K562 (cell line): Measurements from ENCODE around the gene HCST. TPM values are rescaled to one million over a fixed set of nuclear protein-coding genes. Genes with fewer than 3 reads are reported as not detected.

Source experiments
- ATAC-seq: fragments of 200-7000 bp; cut with Tn5 transposase; 3 replicates; pipeline ENCODE4 v1.9.1; 2020; ENCODE audit warnings: moderate library complexity
- BruUV-seq: library from RNA; stranded (reverse); fragments of 400-500 nt; replicated peaks from 2 replicates; lab custom pipeline; 2021; lab: Mats Ljungman, UMichigan
- CTCF ChIA-PET: fragments of 300-600 bp; formaldehyde crosslinking; extraction: SDS; loops from one replicate; lab custom pipeline; 2021; ENCODE audit warnings: low intra/inter-chr PET ratio; lab: Yijun Ruan, JAX
- POLR2A ChIA-PET: fragments of 300-600, 350-650 bp; sonication (Branson Sonifier 250); formaldehyde crosslinking; extraction: SDS; loops from one replicate; lab custom pipeline; 2021; ENCODE audit warnings: antibody characterized with exemption, inconsistent platforms; lab: Yijun Ruan, JAX
- DNase-seq, 4 experiments: peaks; one replicate each; pipeline versions ENCODE4 v3.0.0 to v3.0.0-alpha.2; 2011 to 2018; ENCODE audit warnings: low spot score in 3 of 4, mixed read lengths in 3 of 4; ENCODE audit errors: extremely low read depth in 1 of 4
- FAIRE-seq: peaks from 2 replicates; lab custom pipeline; 2011; peaks lifted over from hg19 to GRCh38; lab: Jason Lieb, UNC
- H2AFZ ChIP-seq: 2 replicates; pipeline ENCODE4 v1.6.0; 2011; ENCODE audit warnings: low read depth, low read length, control low read depth, inconsistent platforms
- H3K27ac ChIP-seq: fragments of 200-600 bp; 3 replicates; pipeline ENCODE4 v1.8.0; 2011; ENCODE audit warnings: low read depth, mild to moderate bottlenecking, control low read depth, inconsistent platforms, low read length, moderate library complexity, mixed read lengths; ENCODE audit errors: extremely low read depth
- H3K27me3 ChIP-seq, 2 experiments: fragments of 300-600 bp in 1 of 2; 2 replicates in 1 of 2; 3 replicates in 1 of 2; pipeline versions ENCODE4 v1.6.0 to v1.8.0; 2011; ENCODE audit warnings: inconsistent platforms in 2 of 2, low read length in 2 of 2, mild to moderate bottlenecking in 1 of 2, mixed read lengths in 1 of 2, moderate library complexity in 1 of 2; ENCODE audit not compliant: control insufficient read depth in 2 of 2, insufficient read depth in 2 of 2
- H3K36me3 ChIP-seq: fragments of 300-600 bp; 3 replicates; pipeline ENCODE4 v1.8.0; 2011; ENCODE audit warnings: mild to moderate bottlenecking, low read length, inconsistent platforms; ENCODE audit not compliant: control insufficient read depth, insufficient read depth
- H3K4me1 ChIP-seq, 2 experiments: fragments of 200-600 bp in 1 of 2; replicated peaks in 1 of 2; 2 replicates in 1 of 2; 3 replicates in 1 of 2; pipeline versions ENCODE4 v1.5.1 to v1.8.0; 2011; ENCODE audit warnings: inconsistent platforms in 2 of 2, low read length in 2 of 2, mild to moderate bottlenecking in 1 of 2, mixed read lengths in 1 of 2, moderate library complexity in 1 of 2; ENCODE audit not compliant: control insufficient read depth in 2 of 2, insufficient read depth in 2 of 2
- H3K4me2 ChIP-seq: 2 replicates; pipeline ENCODE4 v1.6.1; 2011; ENCODE audit warnings: low read length, control low read depth, inconsistent platforms, mixed read lengths; ENCODE audit not compliant: insufficient read depth
- H3K4me3 ChIP-seq: fragments of 200-600 bp; sonication (generic), shearing (Covaris generic); 2 replicates; pipeline ENCODE4 v1.5.1; 2016; ENCODE audit warnings: control low read depth, inconsistent platforms
- H3K79me2 ChIP-seq: fragments of 200-600 bp; 3 replicates; pipeline ENCODE4 v1.8.0; 2011; ENCODE audit warnings: low read length, inconsistent platforms; ENCODE audit not compliant: control insufficient read depth, insufficient read depth
- H3K9ac ChIP-seq, 2 experiments: 2 replicates each; pipeline versions ENCODE4 v1.6.0 to v1.6.1; 2011; ENCODE audit warnings: low read depth in 2 of 2, low read length in 2 of 2, control low read depth in 1 of 2, inconsistent platforms in 1 of 2, mild to moderate bottlenecking in 1 of 2, mixed read lengths in 1 of 2; ENCODE audit not compliant: insufficient read depth in 1 of 2
- H3K9me1 ChIP-seq: one replicate; pipeline ENCODE4 v1.6.0; 2011; ENCODE audit warnings: inconsistent platforms, mild to moderate bottlenecking, low read length, moderate library complexity; ENCODE audit not compliant: control insufficient read depth, insufficient read depth
- H3K9me3 ChIP-seq: replicated peaks from 2 replicates; pipeline ENCODE4 v1.5.1; 2011; ENCODE audit warnings: low read depth, low read length, inconsistent platforms; ENCODE audit not compliant: control insufficient read depth, insufficient read depth
- H4K20me1 ChIP-seq: replicated peaks from 2 replicates; pipeline ENCODE4 v1.6.1; 2011; ENCODE audit warnings: low read length, inconsistent platforms, mixed read lengths; ENCODE audit not compliant: control insufficient read depth, insufficient read depth
- E2F3 ChIP-seq: fragments of 250-450 bp; sonication (Bioruptor Pico); IDR thresholded peaks from 2 replicates; pipeline ENCODE4 v1.4.0; 2020; ENCODE audit warnings: mild to moderate bottlenecking
- FOXK1 ChIP-seq: sonication (generic); formaldehyde crosslinking; IDR thresholded peaks from 2 replicates; pipeline ENCODE4 v1.8.0; 2022; ENCODE audit warnings: missing genetic modification reagents, mild to moderate bottlenecking, borderline replicate concordance
- GMEB1 ChIP-seq: fragments of 250-450 bp; sonication (Bioruptor Pico); IDR thresholded peaks from 2 replicates; pipeline ENCODE4 v1.4.0; 2020; ENCODE audit warnings: mild to moderate bottlenecking
- NR2C2 ChIP-seq, 2 experiments: fragments of 200-800 bp in 1 of 2; sonication (Bioruptor generic) in 1 of 2; sonication (generic) in 1 of 2; formaldehyde crosslinking in 1 of 2; IDR thresholded peaks; 2 replicates each; pipeline versions ENCODE4 v1.6.1 to v1.8.0; 2016 to 2022; ENCODE audit warnings: mild to moderate bottlenecking in 1 of 2, missing compliant biosample characterization in 1 of 2, missing genetic modification characterization in 1 of 2, missing genetic modification reagents in 1 of 2
- PHF20 ChIP-seq: fragments of 450-650 bp; IDR thresholded peaks from 2 replicates; pipeline ENCODE4 v1.6.1; 2018; ENCODE audit not compliant: partially characterized antibody
- POLR2A ChIP-seq: fragments of 450-650 bp; conservative IDR thresholded peaks from 2 replicates; pipeline ENCODE4 v1.6.1; 2016
- SRSF1 ChIP-seq: fragments of 200-400 bp; formaldehyde crosslinking; IDR thresholded peaks from 2 replicates; pipeline ENCODE4 v1.6.1; 2017; ENCODE audit warnings: mild to moderate bottlenecking, low read depth, low read length, moderate library complexity
- ZBTB8A ChIP-seq: fragments of 450-650 bp; IDR thresholded peaks from 2 replicates; pipeline ENCODE4 v1.6.1; 2018; ENCODE audit warnings: mild to moderate bottlenecking, moderate library complexity; ENCODE audit not compliant: partially characterized antibody
- WGBS: fragments of 100-300 bp; shearing (Covaris generic); methylation state at CpG from one replicate; pipeline ENCODE4 v1.1.6; 2016; ENCODE audit warnings: low coverage, mixed read lengths; ENCODE audit not compliant: insufficient coverage; ENCODE audit errors: missing lambda C conversion rate; 5-methylcytosine and 5-hydroxymethylcytosine counted together
- in situ Hi-C: fragments of 300-500 bp; cut with MboI; formaldehyde crosslinking; loops from 4 replicates; pipeline ENCODE4 v1.15.0; 2018; ENCODE audit warnings: inconsistent platforms, mixed read lengths
- intact Hi-C: fragments of 100-400 bp; cut with micrococcal nuclease; formaldehyde crosslinking; loops from 2 replicates; pipeline ENCODE4 v1.14.2; 2022
- polyA plus RNA-seq, 8 experiments: library from polyadenylated mRNA; depleted of rRNA in 4 of 8; stranded (reverse) in 5 of 8; unstranded in 3 of 8; fragments of >200 nt; fragmentation: Nextera tagmentation in 2 of 8; fragmentation: Illumina TruSeq in 1 of 8; extraction: Ambion mirVana in 2 of 8; extraction: Trizol in 1 of 8; gene quantifications; 2 replicates each; pipeline versions ENCODE4 v1.2.1 to v1.2.3, GENCODE V29; 2011 to 2014; ENCODE audit warnings: inconsistent platforms in 1 of 8, missing spikeins in 1 of 8
- total RNA-seq, 7 experiments: library from RNA; depleted of rRNA in 6 of 7; stranded (reverse); fragments of >200 nt in 6 of 7; fragmentation: Illumina TruSeq in 2 of 7; extraction: Trizol in 2 of 7; gene quantifications; 2 replicates each; pipeline versions ENCODE4 v1.2.1 to v1.2.3, GENCODE V29; 2011 to 2021; ENCODE audit warnings: low replicate concordance in 1 of 7
- TF ChIP-seq, protein P1 (sequence below), 2 experiments: IDR thresholded peaks in 1 of 2; conservative IDR thresholded peaks in 1 of 2; 2 replicates each; pipeline ENCODE4 v1.6.1; 2016; ENCODE audit warnings: low read depth in 2 of 2, mild to moderate bottlenecking in 1 of 2, missing compliant biosample characterization in 1 of 2, missing genetic modification characterization in 1 of 2, moderate library complexity in 1 of 2

Gene HCST
- total and polyA plus RNA-seq, 9 of the 15 experiments (the other 6 are each of a cell fraction or from before 2014, with no cell fraction given) = 0.29 to 1.9 (median 0.95) TPM; not detected in 2

DNA sequence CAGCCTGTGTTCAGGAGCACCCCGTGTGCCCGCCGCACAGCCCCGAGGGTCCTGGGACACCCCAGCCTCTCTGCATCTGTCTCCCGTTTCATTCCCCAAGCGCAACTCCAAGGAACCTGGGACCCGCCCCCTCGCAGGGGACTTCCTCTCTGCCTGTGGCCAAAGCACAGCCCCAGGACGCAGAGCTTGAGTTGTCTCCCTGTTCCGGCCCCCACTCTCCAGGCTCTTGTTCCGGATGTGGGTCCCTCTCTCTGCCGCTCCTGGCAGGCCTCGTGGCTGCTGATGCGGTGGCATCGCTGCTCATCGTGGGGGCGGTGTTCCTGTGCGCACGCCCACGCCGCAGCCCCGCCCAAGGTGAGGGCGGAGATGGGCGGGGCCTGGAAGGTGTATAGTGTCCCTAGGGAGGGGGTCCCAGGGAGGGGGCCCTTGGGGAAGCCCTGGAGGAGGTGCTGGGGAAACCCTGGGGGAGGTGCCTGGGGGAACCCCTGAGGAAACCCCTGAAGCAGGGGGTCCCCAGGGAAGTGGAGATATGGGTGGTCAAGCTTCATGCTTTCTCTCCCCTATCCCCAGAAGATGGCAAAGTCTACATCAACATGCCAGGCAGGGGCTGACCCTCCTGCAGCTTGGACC lies 1.3 kb downstream of the HCST start:
- H3K9me3 ChIP-seq = no peaks in the 10 kb centered on the region
- ATAC-seq (peak; percentile 68), DNase-seq (peak; percentile 80 to 88 (median 86)), FAIRE-seq (peak; percentile 64)
- no TSS peak for BruUV-seq
- intact Hi-C loops = no loop called here
- H3K27ac ChIP-seq = peak overlapping the region; percentile 9; the same call in 1 of the 3 replicates
- H4K20me1 ChIP-seq = no peaks in the 10 kb centered on the region
- H3K9ac ChIP-seq = peak overlapping the region; percentile 21 to 61; a peak in 3 of 4 replicates
- peaks cover 32 to 50% of the 10 kb centered on the region in 2 experiments for H3K4me1 ChIP-seq
- POLR2A ChIA-PET = interaction anchor here (0.7 kb wide), 2 partner anchors 13 to 554 kb away, joined by 3 read pairs; no protein-coding TSS in a partner anchor
- in situ Hi-C loops = no loop called here
- H3K27me3 ChIP-seq = no peaks in the 10 kb centered on the region
- H2AFZ ChIP-seq = peak overlapping the region; percentile 81
- peaks cover 16% of the 10 kb centered on the region; the same call in 2 of the 3 replicates for H3K79me2 ChIP-seq
- WGBS = 1% methylated on average over 20 of the region's 24 CpGs
- no peaks in the 10 kb centered on the region for H3K9me1 ChIP-seq
- H3K4me3 ChIP-seq = peak overlapping the region; percentile 36
- H3K36me3 ChIP-seq = no peaks in the 10 kb centered on the region
- H3K4me2 ChIP-seq = peak overlapping the region; percentile 77
- CTCF ChIA-PET = interaction anchor here (1.0 kb wide), 1 partner anchor 22 kb away, joined by 5 read pairs; no protein-coding TSS in a partner anchor
- TF ChIP-seq, protein P1, sequence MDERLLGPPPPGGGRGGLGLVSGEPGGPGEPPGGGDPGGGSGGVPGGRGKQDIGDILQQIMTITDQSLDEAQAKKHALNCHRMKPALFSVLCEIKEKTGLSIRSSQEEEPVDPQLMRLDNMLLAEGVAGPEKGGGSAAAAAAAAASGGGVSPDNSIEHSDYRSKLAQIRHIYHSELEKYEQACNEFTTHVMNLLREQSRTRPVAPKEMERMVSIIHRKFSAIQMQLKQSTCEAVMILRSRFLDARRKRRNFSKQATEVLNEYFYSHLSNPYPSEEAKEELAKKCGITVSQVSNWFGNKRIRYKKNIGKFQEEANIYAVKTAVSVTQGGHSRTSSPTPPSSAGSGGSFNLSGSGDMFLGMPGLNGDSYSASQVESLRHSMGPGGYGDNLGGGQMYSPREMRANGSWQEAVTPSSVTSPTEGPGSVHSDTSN (CRISPR knock-in tag; IDR thresholded peaks at IDR 0.05; ENCODE audit: low read depth) = no peak
- TF ChIP-seq, protein P1 (tag; conservative IDR thresholded peaks at IDR 0.05; ENCODE audit: low read depth) = no peak
- peak; percentile 44; the same call in 1 of the 2 replicates for TF ChIP-seq E2F3
- peak; percentile 47; the same call in 1 of the 2 replicates for TF ChIP-seq POLR2A
- 0 out of 2 replicates have a peak, but pooled peaks have one; percentile 36 for TF ChIP-seq NR2C2 (CRISPR knock-in tag; IDR thresholded peaks at IDR 0.05)
- peak; percentile 43 for TF ChIP-seq NR2C2 (tag; IDR thresholded peaks at IDR 0.05)
- TF ChIP-seq PHF20 = no peak
- peak; percentile 53; the same call in 1 of the 2 replicates for TF ChIP-seq GMEB1
- TF ChIP-seq FOXK1 = no peak
- TF ChIP-seq SRSF1 = no peak
- no peak for TF ChIP-seq ZBTB8A
